Measurements from ENCODE around the gene PLA2G2F.
"Not testable (repeated sequence)": the region's sequence is repeated elsewhere in the genome, so short reads cannot be mapped to it uniquely, and the experiment has no call there.

The PLA2G2F gene

GRCh38 chr1:20114021-20114648 is 25.0 kb upstream of the PLA2G2F start:
- DNase-seq (ENCODE audit: low read depth in 2 of 2): no peak

- no peak for DNase-seq (ENCODE audit: low read depth in 2 of 2)
Measured at GRCh38 chr1:20115479-20115878, 23.6 kb upstream of the PLA2G2F start.

GRCh38 chr1:20115916-20116315 is 23.2 kb upstream of the PLA2G2F start:
- no peak for DNase-seq (ENCODE audit: low read depth in 2 of 2)

- no peak for DNase-seq (ENCODE audit: low read depth in 2 of 2)
Measured at GRCh38 chr1:20117236-20117635, 21.9 kb upstream of the PLA2G2F start.

- DNase-seq (ENCODE audit: low read depth in 2 of 2): no peak
Measured at GRCh38 chr1:20119347-20119746, 19.8 kb upstream of the PLA2G2F start, which contains the start of gene PLA2G2D. TSS of gene PLA2G2D (minus strand) at chr1:20119536. CDS start at chr1:20119498, 38 bp downstream.

GRCh38 chr1:20120796-20121195 is 18.3 kb upstream of the PLA2G2F start:
- no peak for DNase-seq (ENCODE audit: low read depth in 2 of 2)

- DNase-seq (ENCODE audit: low read depth in 2 of 2): no peak
Measured at GRCh38 chr1:20123722-20124455, 15.2 kb upstream of the PLA2G2F start.

GRCh38 chr1:20124456-20125057 is 14.6 kb upstream of the PLA2G2F start:
- DNase-seq (ENCODE audit: low read depth in 2 of 2): no peak

- DNase-seq (ENCODE audit: low read depth in 2 of 2): no peak
Measured at GRCh38 chr1:20125100-20125499, 14.0 kb upstream of the PLA2G2F start.

- DNase-seq (ENCODE audit: low read depth in 2 of 2): no peak
Measured at GRCh38 chr1:20126041-20126805, 12.9 kb upstream of the PLA2G2F start.

GRCh38 chr1:20126806-20127440 is 12.2 kb upstream of the PLA2G2F start:
- DNase-seq (ENCODE audit: low read depth in 2 of 2): no peak

GRCh38 chr1:20130518-20130917 is 8.6 kb upstream of the PLA2G2F start:
- DNase-seq (ENCODE audit: low read depth in 2 of 2): not testable (repeated sequence)

GRCh38 chr1:20134995-20135394 is 4.1 kb upstream of the PLA2G2F start:
- no peak for DNase-seq (ENCODE audit: low read depth in 2 of 2)

- DNase-seq (ENCODE audit: low read depth in 2 of 2): no peak
Measured at GRCh38 chr1:20136249-20136648, 2.9 kb upstream of the PLA2G2F start.

- no peak for DNase-seq (ENCODE audit: low read depth in 2 of 2)
Measured at GRCh38 chr1:20137055-20137454, 2.1 kb upstream of the PLA2G2F start.

- DNase-seq (ENCODE audit: low read depth in 2 of 2): no peak
Measured at GRCh38 chr1:20137604-20138003, 1.5 kb upstream of the PLA2G2F start.

GRCh38 chr1:20138346-20138745 is 777 bp upstream of the PLA2G2F start:
- no peak for DNase-seq (ENCODE audit: low read depth in 2 of 2)

GRCh38 chr1:20139776-20140612 is 871 bp downstream of the PLA2G2F start:
- DNase-seq (ENCODE audit: low read depth in 2 of 2): no peak

- no peak for DNase-seq (ENCODE audit: low read depth in 2 of 2)
Measured at GRCh38 chr1:20141001-20141400, 1.9 kb downstream of the PLA2G2F start.

- no peak for DNase-seq (ENCODE audit: low read depth in 2 of 2)
Measured at GRCh38 chr1:20141466-20141865, 2.3 kb downstream of the PLA2G2F start.

All from stimulated activated CD4-positive, alpha-beta T cell treated with anti-CD3 and anti-CD28 coated beads, Interleukin-4, amount 100 ng/mL, for 48 hours (primary cell).